HEK293 (cell line): ENCODE data around the gene ARMC5.

Experiments used
- CTCF ChIA-PET: fragments of 350-600 bp; formaldehyde crosslinking; extraction: SDS; loops from one replicate; lab custom pipeline; 2021; ENCODE audit warnings: antibody characterized with exemption; lab: Yijun Ruan, JAX
- POLR2A ChIA-PET: fragments of 300-600 bp; formaldehyde crosslinking; extraction: SDS; loops from one replicate; lab custom pipeline; 2020; ENCODE audit warnings: antibody characterized with exemption, inconsistent platforms; lab: Yijun Ruan, JAX
- H3K27ac ChIP-seq: fragments of 200-500 bp; sonication (Bioruptor generic); 2 replicates; pipeline ENCODE4 v1.5.1; 2014; ENCODE audit warnings: low read depth, low read length, control low read depth, inconsistent platforms; ENCODE audit errors: extremely low read depth
- H3K36me3 ChIP-seq, 2 experiments: fragments of 200-500 bp in 1 of 2; sonication (Bioruptor generic) in 1 of 2; 1 replicate in 1 of 2; 2 replicates in 1 of 2; pipeline ENCODE4 v1.5.1; 2014 to 2017; ENCODE audit warnings: inconsistent platforms in 2 of 2, low read length in 2 of 2; ENCODE audit not compliant: control insufficient read depth in 2 of 2, insufficient read depth in 1 of 2
- H3K4me1 ChIP-seq: fragments of 200-500 bp; sonication (Bioruptor generic); 2 replicates; pipeline ENCODE4 v1.5.1; 2014; ENCODE audit warnings: mild to moderate bottlenecking, low read length, inconsistent platforms; ENCODE audit not compliant: control insufficient read depth, insufficient read depth
- H3K4me3 ChIP-seq: 2 replicates; pipeline ENCODE4 v1.5.1; 2011; ENCODE audit warnings: low read depth, mild to moderate bottlenecking, control low read depth, low read length, moderate library complexity
- H3K9me3 ChIP-seq: fragments of 200-500 bp; sonication (Bioruptor generic); 2 replicates; pipeline ENCODE4 v1.5.1; 2014; ENCODE audit warnings: low read depth, low read length, inconsistent platforms; ENCODE audit not compliant: control insufficient read depth, insufficient read depth
- GLI2 ChIP-seq: fragments of 450-650 bp; formaldehyde crosslinking; IDR thresholded peaks from 2 replicates; pipeline ENCODE4; 2017; ENCODE audit warnings: missing biosample characterization, missing genetic modification characterization, low read depth, borderline replicate concordance
- GLIS2 ChIP-seq: fragments of 450-650 bp; formaldehyde crosslinking; IDR thresholded peaks from 2 replicates; pipeline ENCODE4 v1.5.1; 2016; ENCODE audit warnings: missing biosample characterization, missing genetic modification characterization
- IKZF3 ChIP-seq: fragments of 450-650 bp; IDR thresholded peaks from 2 replicates; pipeline ENCODE4 v1.5.0; 2018; ENCODE audit warnings: missing biosample characterization, mild to moderate bottlenecking, missing genetic modification characterization, moderate library complexity
- MZF1 ChIP-seq: fragments of 450-650 bp; formaldehyde crosslinking; IDR thresholded peaks from 2 replicates; pipeline ENCODE4 v1.5.1; 2017; ENCODE audit warnings: missing biosample characterization, missing genetic modification characterization, borderline replicate concordance
- RBAK ChIP-seq: fragments of 450-650 bp; formaldehyde crosslinking; IDR thresholded peaks from 2 replicates; pipeline ENCODE4 v1.5.1; 2016; ENCODE audit warnings: missing biosample characterization, missing genetic modification characterization
- SCRT1 ChIP-seq: fragments of 450-650 bp; formaldehyde crosslinking; IDR thresholded peaks from 2 replicates; pipeline ENCODE4 v1.5.1; 2016; ENCODE audit warnings: missing biosample characterization, missing genetic modification characterization, borderline replicate concordance
- SETDB1 ChIP-seq: IDR thresholded peaks from one replicate; pipeline ENCODE4 v1.6.1; 2017; ENCODE audit warnings: mild to moderate bottlenecking, low read length, moderate library complexity, mixed read lengths; ENCODE audit not compliant: insufficient read length
- TCF7L2 ChIP-seq: IDR thresholded peaks from 2 replicates; pipeline ENCODE4 v1.6.1; 2011; ENCODE audit warnings: low read depth, mild to moderate bottlenecking, inconsistent platforms, low read length, moderate library complexity, borderline replicate concordance
- TRIM28 ChIP-seq: IDR thresholded peaks from 2 replicates; pipeline ENCODE4 v1.6.1; 2011; ENCODE audit warnings: low read length, control low read depth, borderline replicate concordance
- YY1 ChIP-seq: fragments of 450-650 bp; formaldehyde crosslinking; IDR thresholded peaks from 2 replicates; pipeline ENCODE4 v1.5.1; 2018; ENCODE audit warnings: missing biosample characterization, missing genetic modification characterization
- ZFP69B ChIP-seq: fragments of 450-650 bp; formaldehyde crosslinking; IDR thresholded peaks from 2 replicates; pipeline ENCODE4 v1.5.1; 2016; ENCODE audit warnings: missing biosample characterization, missing genetic modification characterization
- ZNF169 ChIP-seq: fragments of 450-650 bp; formaldehyde crosslinking; IDR thresholded peaks from 2 replicates; pipeline ENCODE4 v1.5.1; 2016; ENCODE audit warnings: missing biosample characterization, missing genetic modification characterization
- ZNF324 ChIP-seq: fragments of 450-650 bp; formaldehyde crosslinking; IDR thresholded peaks from 2 replicates; pipeline ENCODE4 v1.5.1; 2016; ENCODE audit warnings: missing biosample characterization, missing genetic modification characterization
- ZNF335 ChIP-seq: fragments of 450-650 bp; formaldehyde crosslinking; conservative IDR thresholded peaks from 2 replicates; pipeline ENCODE4 v1.5.1; 2016; ENCODE audit warnings: missing biosample characterization, missing genetic modification characterization
- ZNF366 ChIP-seq: fragments of 450-650 bp; formaldehyde crosslinking; conservative IDR thresholded peaks from 2 replicates; pipeline ENCODE4 v1.5.1; 2016; ENCODE audit warnings: missing biosample characterization, missing genetic modification characterization
- ZNF624 ChIP-seq: fragments of 450-650 bp; formaldehyde crosslinking; IDR thresholded peaks from 2 replicates; pipeline ENCODE4 v1.5.1; 2017; ENCODE audit warnings: missing biosample characterization, missing genetic modification characterization
- ZNF626 ChIP-seq: fragments of 450-650 bp; sonication (Bioruptor Pico); formaldehyde crosslinking; IDR thresholded peaks from 2 replicates; pipeline ENCODE4 v1.5.1; 2018; ENCODE audit warnings: missing biosample characterization, missing genetic modification characterization, inconsistent platforms
- ZNF658 ChIP-seq: fragments of 450-650 bp; formaldehyde crosslinking; IDR thresholded peaks from 2 replicates; pipeline ENCODE4; 2016; ENCODE audit warnings: missing biosample characterization, missing genetic modification characterization
- ZNF777 ChIP-seq: fragments of 450-650 bp; formaldehyde crosslinking; IDR thresholded peaks from 2 replicates; pipeline ENCODE4 v1.5.1; 2017; ENCODE audit warnings: missing biosample characterization, missing genetic modification characterization, borderline replicate concordance
- ZNF785 ChIP-seq: fragments of 450-650 bp; formaldehyde crosslinking; IDR thresholded peaks from 2 replicates; pipeline ENCODE4 v1.5.1; 2016; ENCODE audit warnings: missing biosample characterization, missing genetic modification characterization
- ZNF792 ChIP-seq: fragments of 450-650 bp; formaldehyde crosslinking; IDR thresholded peaks from 2 replicates; pipeline ENCODE4 v1.5.1; 2016; ENCODE audit warnings: missing biosample characterization, missing genetic modification characterization
- TF ChIP-seq, protein P1 (sequence below): fragments of 450-650 bp; formaldehyde crosslinking; IDR thresholded peaks from 2 replicates; pipeline ENCODE4 v1.5.1; 2016; ENCODE audit warnings: missing biosample characterization, missing genetic modification characterization
- TF ChIP-seq, protein P2 (sequence below): fragments of 450-650 bp; formaldehyde crosslinking; IDR thresholded peaks from 2 replicates; pipeline ENCODE4 v1.5.1; 2017; ENCODE audit warnings: missing biosample characterization, missing genetic modification characterization
- TF ChIP-seq, protein P3 (sequence below): fragments of 450-650 bp; formaldehyde crosslinking; IDR thresholded peaks from 2 replicates; pipeline ENCODE4 v1.5.1; 2016; ENCODE audit warnings: missing biosample characterization, missing genetic modification characterization
- TF ChIP-seq, protein P4 (sequence below): fragments of 450-650 bp; formaldehyde crosslinking; IDR thresholded peaks from 2 replicates; pipeline ENCODE4 v1.5.1; 2017; ENCODE audit warnings: missing biosample characterization, missing genetic modification characterization

The ARMC5 gene

DNA sequence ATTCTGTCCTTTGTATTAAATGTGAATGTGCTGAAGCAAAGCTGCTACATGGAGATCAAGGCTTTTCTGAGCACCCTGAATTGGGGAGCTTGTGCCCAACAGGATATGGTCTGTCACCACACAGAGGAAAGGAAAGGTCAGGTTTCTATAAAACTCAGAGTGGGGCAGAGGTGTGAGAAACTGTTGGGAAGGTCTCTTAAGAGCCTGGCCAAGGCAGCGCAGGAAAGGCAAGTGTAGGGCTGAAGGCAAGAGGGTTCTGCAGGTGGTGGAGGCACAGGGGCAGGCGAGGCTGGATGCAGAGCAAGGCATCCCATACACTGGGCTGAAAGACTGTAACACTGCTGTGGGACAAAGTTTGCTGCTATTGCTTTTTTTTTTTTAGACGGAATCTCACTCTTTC is 39.3 kb upstream of the ARMC5 start:
- no peaks in the 10 kb centered on the region for H3K4me1 ChIP-seq
- TF ChIP-seq ZNF366 (tag by site-specific recombination) (no peak), ZNF626 (tag by site-specific recombination) (no peak), RBAK (tag by site-specific recombination) (no peak), GLI2 (no peak)
- TF ChIP-seq, protein P1, sequence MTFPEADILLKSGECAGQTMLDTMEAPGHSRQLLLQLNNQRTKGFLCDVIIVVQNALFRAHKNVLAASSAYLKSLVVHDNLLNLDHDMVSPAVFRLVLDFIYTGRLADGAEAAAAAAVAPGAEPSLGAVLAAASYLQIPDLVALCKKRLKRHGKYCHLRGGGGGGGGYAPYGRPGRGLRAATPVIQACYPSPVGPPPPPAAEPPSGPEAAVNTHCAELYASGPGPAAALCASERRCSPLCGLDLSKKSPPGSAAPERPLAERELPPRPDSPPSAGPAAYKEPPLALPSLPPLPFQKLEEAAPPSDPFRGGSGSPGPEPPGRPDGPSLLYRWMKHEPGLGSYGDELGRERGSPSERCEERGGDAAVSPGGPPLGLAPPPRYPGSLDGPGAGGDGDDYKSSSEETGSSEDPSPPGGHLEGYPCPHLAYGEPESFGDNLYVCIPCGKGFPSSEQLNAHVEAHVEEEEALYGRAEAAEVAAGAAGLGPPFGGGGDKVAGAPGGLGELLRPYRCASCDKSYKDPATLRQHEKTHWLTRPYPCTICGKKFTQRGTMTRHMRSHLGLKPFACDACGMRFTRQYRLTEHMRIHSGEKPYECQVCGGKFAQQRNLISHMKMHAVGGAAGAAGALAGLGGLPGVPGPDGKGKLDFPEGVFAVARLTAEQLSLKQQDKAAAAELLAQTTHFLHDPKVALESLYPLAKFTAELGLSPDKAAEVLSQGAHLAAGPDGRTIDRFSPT (tag by site-specific recombination), result no peak
- TF ChIP-seq, all 188 proteins: peak for 0
- POLR2A ChIA-PET, result interaction anchor here (0.7 kb wide), 1 partner anchor 170 kb away, joined by 3 read pairs; no protein-coding TSS in a partner anchor
- H3K27ac ChIP-seq, result no peak overlapping the region
- H3K4me3 ChIP-seq, result no peak overlapping the region
- no peaks in the 10 kb centered on the region for H3K36me3 ChIP-seq
- CTCF ChIA-PET, result no interaction called here
- no peaks in the 10 kb centered on the region for H3K9me3 ChIP-seq

DNA sequence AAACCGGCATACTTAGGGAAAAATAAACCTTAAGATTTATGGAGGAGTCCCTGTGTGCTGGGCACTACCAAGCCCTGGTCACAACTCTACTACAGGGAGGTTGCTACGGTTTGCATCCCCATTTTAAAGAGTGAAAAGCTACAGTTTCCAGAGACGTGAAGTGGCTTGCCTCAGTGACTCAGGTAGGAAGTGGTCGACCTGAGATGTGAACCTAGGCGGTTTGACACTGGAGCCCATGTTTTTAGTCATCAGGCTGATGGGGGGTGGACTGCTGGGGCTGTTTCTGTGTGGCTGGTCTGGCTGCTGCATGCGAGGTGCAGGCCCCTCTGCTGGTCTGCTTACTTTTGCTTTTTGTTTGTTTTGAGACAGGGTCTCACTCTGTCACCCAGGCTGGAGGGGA is 37.7 kb upstream of the ARMC5 start:
- H3K36me3 ChIP-seq, result no peaks in the 10 kb centered on the region
- CTCF ChIA-PET, result interaction anchor here (1.9 kb wide), 1 partner anchor 21 kb away, joined by 5 read pairs; the partner anchor contains the start of gene ZNF843
- H3K27ac ChIP-seq, result no peak overlapping the region
- H3K9me3 ChIP-seq, result no peaks in the 10 kb centered on the region
- POLR2A ChIA-PET, result no interaction called here
- TF ChIP-seq SETDB1 (no peak), ZNF777 (tag by site-specific recombination) (no peak), ZNF624 (tag by site-specific recombination) (no peak), ZNF335 (tag by site-specific recombination) (no peak), MZF1 (tag by site-specific recombination) (no peak), ZNF324 (no peak), ZFP69B (no peak), YY1 (tag by site-specific recombination) (no peak), ZNF658 (tag by site-specific recombination) (no peak), ZNF792 (no peak), TCF7L2 (no peak), TRIM28 (no peak), GLIS2 (tag by site-specific recombination) (no peak), SCRT1 (tag by site-specific recombination) (no peak), ZNF169 (tag by site-specific recombination) (no peak), ZNF785 (tag by site-specific recombination) (no peak), IKZF3 (no peak)
- TF ChIP-seq, protein P2, sequence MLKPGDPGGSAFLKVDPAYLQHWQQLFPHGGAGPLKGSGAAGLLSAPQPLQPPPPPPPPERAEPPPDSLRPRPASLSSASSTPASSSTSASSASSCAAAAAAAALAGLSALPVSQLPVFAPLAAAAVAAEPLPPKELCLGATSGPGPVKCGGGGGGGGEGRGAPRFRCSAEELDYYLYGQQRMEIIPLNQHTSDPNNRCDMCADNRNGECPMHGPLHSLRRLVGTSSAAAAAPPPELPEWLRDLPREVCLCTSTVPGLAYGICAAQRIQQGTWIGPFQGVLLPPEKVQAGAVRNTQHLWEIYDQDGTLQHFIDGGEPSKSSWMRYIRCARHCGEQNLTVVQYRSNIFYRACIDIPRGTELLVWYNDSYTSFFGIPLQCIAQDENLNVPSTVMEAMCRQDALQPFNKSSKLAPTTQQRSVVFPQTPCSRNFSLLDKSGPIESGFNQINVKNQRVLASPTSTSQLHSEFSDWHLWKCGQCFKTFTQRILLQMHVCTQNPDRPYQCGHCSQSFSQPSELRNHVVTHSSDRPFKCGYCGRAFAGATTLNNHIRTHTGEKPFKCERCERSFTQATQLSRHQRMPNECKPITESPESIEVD (tag by site-specific recombination), result no peak
- TF ChIP-seq, protein P3, sequence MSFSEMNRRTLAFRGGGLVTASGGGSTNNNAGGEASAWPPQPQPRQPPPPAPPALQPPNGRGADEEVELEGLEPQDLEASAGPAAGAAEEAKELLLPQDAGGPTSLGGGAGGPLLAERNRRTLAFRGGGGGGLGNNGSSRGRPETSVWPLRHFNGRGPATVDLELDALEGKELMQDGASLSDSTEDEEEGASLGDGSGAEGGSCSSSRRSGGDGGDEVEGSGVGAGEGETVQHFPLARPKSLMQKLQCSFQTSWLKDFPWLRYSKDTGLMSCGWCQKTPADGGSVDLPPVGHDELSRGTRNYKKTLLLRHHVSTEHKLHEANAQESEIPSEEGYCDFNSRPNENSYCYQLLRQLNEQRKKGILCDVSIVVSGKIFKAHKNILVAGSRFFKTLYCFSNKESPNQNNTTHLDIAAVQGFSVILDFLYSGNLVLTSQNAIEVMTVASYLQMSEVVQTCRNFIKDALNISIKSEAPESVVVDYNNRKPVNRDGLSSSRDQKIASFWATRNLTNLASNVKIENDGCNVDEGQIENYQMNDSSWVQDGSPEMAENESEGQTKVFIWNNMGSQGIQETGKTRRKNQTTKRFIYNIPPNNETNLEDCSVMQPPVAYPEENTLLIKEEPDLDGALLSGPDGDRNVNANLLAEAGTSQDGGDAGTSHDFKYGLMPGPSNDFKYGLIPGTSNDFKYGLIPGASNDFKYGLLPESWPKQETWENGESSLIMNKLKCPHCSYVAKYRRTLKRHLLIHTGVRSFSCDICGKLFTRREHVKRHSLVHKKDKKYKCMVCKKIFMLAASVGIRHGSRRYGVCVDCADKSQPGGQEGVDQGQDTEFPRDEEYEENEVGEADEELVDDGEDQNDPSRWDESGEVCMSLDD (tag by site-specific recombination), result no peak
- TF ChIP-seq, protein P4, sequence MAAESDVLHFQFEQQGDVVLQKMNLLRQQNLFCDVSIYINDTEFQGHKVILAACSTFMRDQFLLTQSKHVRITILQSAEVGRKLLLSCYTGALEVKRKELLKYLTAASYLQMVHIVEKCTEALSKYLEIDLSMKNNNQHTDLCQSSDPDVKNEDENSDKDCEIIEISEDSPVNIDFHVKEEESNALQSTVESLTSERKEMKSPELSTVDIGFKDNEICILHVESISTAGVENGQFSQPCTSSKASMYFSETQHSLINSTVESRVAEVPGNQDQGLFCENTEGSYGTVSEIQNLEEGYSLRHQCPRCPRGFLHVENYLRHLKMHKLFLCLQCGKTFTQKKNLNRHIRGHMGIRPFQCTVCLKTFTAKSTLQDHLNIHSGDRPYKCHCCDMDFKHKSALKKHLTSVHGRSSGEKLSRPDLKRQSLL (tag by site-specific recombination), result no peak
- no peaks in the 10 kb centered on the region for H3K4me1 ChIP-seq
- no peak overlapping the region for H3K4me3 ChIP-seq
